SKM-1 treated with dmso at 0.1 percent for 144 hours (cell line): ENCODE measurements around the gene STK11IP.

Experiments
- DNase-seq: peaks from one replicate; lab custom pipeline; 2025; ENCODE audit not compliant: unreplicated experiment; lab: John Stamatoyannopoulos, UW

Gene STK11IP

GRCh38 chr2:219597552-219598307 lies at the start of gene STK11IP:
Gene STK11IP, plus strand, starts transcription at chr2:219597857. Its CDS starts 263 bp downstream, at chr2:219598120.
- DNase-seq, result peak; percentile 94

GRCh38 chr2:219548990-219549389 lies 48.7 kb upstream of the STK11IP start:
- no peak for DNase-seq

GRCh38 chr2:219549619-219550018 lies 48.0 kb upstream of the STK11IP start:
- no peak for DNase-seq

GRCh38 chr2:219551441-219552381 lies 45.9 kb upstream of the STK11IP start:
- no peak for DNase-seq

- DNase-seq, result peak; percentile 66
These were observed 45.1 kb upstream of the STK11IP start for GRCh38 chr2:219552382-219553167.

- no peak for DNase-seq
These were observed 44.6 kb upstream of the STK11IP start for GRCh38 chr2:219553168-219553417.

GRCh38 chr2:219553463-219553963 lies 44.1 kb upstream of the STK11IP start:
- DNase-seq, result no peak

- no peak for DNase-seq
These were observed 43.3 kb upstream of the STK11IP start for GRCh38 chr2:219554350-219554749.

GRCh38 chr2:219555956-219556355 lies 41.7 kb upstream of the STK11IP start:
- DNase-seq, result no peak

- DNase-seq, result no peak
These were observed 41.2 kb upstream of the STK11IP start for GRCh38 chr2:219556413-219556812.

- no peak for DNase-seq
These were observed 40.3 kb upstream of the STK11IP start for GRCh38 chr2:219557320-219557719.

- no peak for DNase-seq
These were observed 39.6 kb upstream of the STK11IP start for GRCh38 chr2:219557791-219558785.

- no peak for DNase-seq
These were observed 38.3 kb upstream of the STK11IP start for GRCh38 chr2:219559156-219559915.

- DNase-seq, result no peak
These were observed 37.4 kb upstream of the STK11IP start for GRCh38 chr2:219560037-219560892.

- no peak for DNase-seq
These were observed 36.8 kb upstream of the STK11IP start for GRCh38 chr2:219560893-219561178.

GRCh38 chr2:219561179-219562048 lies 36.2 kb upstream of the STK11IP start:
- no peak for DNase-seq
